ENCODE data around the gene NAE1.

Gene NAE1

GRCh38 chr16:66845080-66845410 is 14.3 kb upstream of the NAE1 start:
- no peak overlapping the region for H3K4me3 ChIP-seq (ENCODE audit: low read depth, low read length)
- TF ChIP-seq CTCF (IDR thresholded peaks at IDR 0.05; ENCODE audit: borderline replicate concordance, insufficient read depth, low read depth, low read length), result no peak

- TF ChIP-seq CTCF (IDR thresholded peaks at IDR 0.05; ENCODE audit: borderline replicate concordance, insufficient read depth, low read depth, low read length), result no peak
- no peak within 1 kb of the TSS for H3K4me3 ChIP-seq (ENCODE audit: low read depth, low read length)
Measured at GRCh38 chr16:66844342-66845079, 13.7 kb upstream of the NAE1 start, which contains the start of gene CA7. Gene CA7 (plus strand): TSS chr16:66844414. CDS start chr16:66844488, 74 bp downstream.

- no peak overlapping the region for H3K4me3 ChIP-seq (ENCODE audit: low read depth, low read length)
- TF ChIP-seq CTCF (IDR thresholded peaks at IDR 0.05; ENCODE audit: borderline replicate concordance, insufficient read depth, low read depth, low read length), result no peak
Measured at GRCh38 chr16:66844009-66844341, 13.2 kb upstream of the NAE1 start.

- H3K4me3 ChIP-seq (ENCODE audit: low read depth, low read length), result no peak overlapping the region
- no peak for TF ChIP-seq CTCF (IDR thresholded peaks at IDR 0.05; ENCODE audit: borderline replicate concordance, insufficient read depth, low read depth, low read length)
Measured at GRCh38 chr16:66843191-66843590, 12.4 kb upstream of the NAE1 start.

- H3K4me3 ChIP-seq (ENCODE audit: low read depth, low read length), result no peak overlapping the region
- no peak for TF ChIP-seq CTCF (IDR thresholded peaks at IDR 0.05; ENCODE audit: borderline replicate concordance, insufficient read depth, low read depth, low read length)
Measured at GRCh38 chr16:66842765-66843164, 12.0 kb upstream of the NAE1 start.

- TF ChIP-seq CTCF (IDR thresholded peaks at IDR 0.05; ENCODE audit: borderline replicate concordance, insufficient read depth, low read depth, low read length), result no peak
- no peak overlapping the region for H3K4me3 ChIP-seq (ENCODE audit: low read depth, low read length)
Measured at GRCh38 chr16:66841366-66841765, 10.6 kb upstream of the NAE1 start.

GRCh38 chr16:66840883-66841282 is 10.1 kb upstream of the NAE1 start:
- TF ChIP-seq CTCF (IDR thresholded peaks at IDR 0.05; ENCODE audit: borderline replicate concordance, insufficient read depth, low read depth, low read length), result no peak
- no peak overlapping the region for H3K4me3 ChIP-seq (ENCODE audit: low read depth, low read length)

Data from GM12875 (cell line).